BE2C (cell line): ENCODE results near the gene QPCTL.
"Not testable (repeated sequence)": the region's sequence is repeated elsewhere in the genome, so short reads cannot be mapped to it uniquely, and the experiment has no call there.

Experiments
- DNase-seq: peaks from one replicate; pipeline ENCODE4 v3.0.0-alpha.2; 2020
- H3K27me3 ChIP-seq: fragments of 250-450 bp; sonication (Bioruptor Pico); 2 replicates; pipeline ENCODE4 v1.5.1; 2020; ENCODE audit warnings: mild to moderate bottlenecking
- H3K36me3 ChIP-seq: fragments of 250-450 bp; sonication (Bioruptor Pico); 2 replicates; pipeline ENCODE4 v1.5.1; 2020; ENCODE audit warnings: mild to moderate bottlenecking
- H3K4me1 ChIP-seq: fragments of 250-450 bp; sonication (Bioruptor Pico); 2 replicates; pipeline ENCODE4 v1.5.1; 2020
- H3K4me3 ChIP-seq: 2 replicates; pipeline ENCODE4 v1.5.1; 2011; ENCODE audit warnings: low read depth, low read length
- H3K9me3 ChIP-seq: fragments of 250-450 bp; sonication (Bioruptor Pico); 2 replicates; pipeline ENCODE4 v1.5.1; 2020
- CTCF ChIP-seq: IDR thresholded peaks from 2 replicates; pipeline ENCODE4 v1.5.1; 2012; ENCODE audit warnings: mild to moderate bottlenecking, low read depth, low read length

The QPCTL gene

GRCh38 chr19:45717983-45718650, 25.7 kb downstream of the QPCTL start:
- Histone ChIP-seq H3K9me3 (no peaks in the 10 kb centered on the region), H3K4me3 (peak overlapping the region; percentile 87), H3K36me3 (peaks cover 8% of the 10 kb centered on the region), H3K4me1 (no peaks in the 10 kb centered on the region; the same call in 1 of the 2 replicates), H3K27me3 (no peaks in the 10 kb centered on the region)
- no peak for DNase-seq
- no peak for TF ChIP-seq CTCF

GRCh38 chr19:45720065-45720464, 27.6 kb downstream of the QPCTL start:
- H3K36me3 ChIP-seq = peaks cover 12% of the 10 kb centered on the region
- not testable (repeated sequence) for H3K4me1 ChIP-seq, H3K4me3 ChIP-seq, H3K9me3 ChIP-seq, H3K27me3 ChIP-seq, DNase-seq

- not testable (repeated sequence) for H3K9me3 ChIP-seq, DNase-seq, H3K4me3 ChIP-seq, H3K27me3 ChIP-seq, H3K36me3 ChIP-seq, H3K4me1 ChIP-seq
Measured at GRCh38 chr19:45728683-45729082, 36.2 kb downstream of the QPCTL start.

- DNase-seq = no peak
- H3K4me1 ChIP-seq = no peaks in the 10 kb centered on the region; the same call in 1 of the 2 replicates
- H3K9me3 ChIP-seq = no peaks in the 10 kb centered on the region
- H3K36me3 ChIP-seq = no peaks in the 10 kb centered on the region
- peak overlapping the region; percentile 92 for H3K4me3 ChIP-seq
- TF ChIP-seq CTCF = no peak
- H3K27me3 ChIP-seq = no peaks in the 10 kb centered on the region
Measured at GRCh38 chr19:45729800-45730290, 37.4 kb downstream of the QPCTL start.

GRCh38 chr19:45730368-45731288, 38.2 kb downstream of the QPCTL start, which contains the start of gene FBXO46:
FBXO46 (minus strand) TSS chr19:45730896; CDS start chr19:45713495, 17,401 bp downstream.
- H3K4me1 ChIP-seq = no peaks in the 10 kb centered on the region; the same call in 1 of the 2 replicates
- 0 out of 2 replicates have a peak, but pooled peaks have one; percentile 14 for TF ChIP-seq CTCF
- H3K27me3 ChIP-seq = no peaks in the 10 kb centered on the region
- H3K9me3 ChIP-seq = no peaks in the 10 kb centered on the region
- H3K4me3 ChIP-seq = peak within 1 kb of the TSS; percentile 92
- peak; percentile 99 for DNase-seq
- H3K36me3 ChIP-seq = no peaks in the 10 kb centered on the region

GRCh38 chr19:45733160-45733810, 40.8 kb downstream of the QPCTL start, which contains the start of gene MEIOSIN:
MEIOSIN (plus strand) TSS chr19:45733439; CDS start chr19:45735377, 1,938 bp downstream.
- Histone ChIP-seq H3K36me3 (no peaks in the 10 kb centered on the region), H3K4me1 (no peaks in the 10 kb centered on the region; the same call in 1 of the 2 replicates), H3K27me3 (no peaks in the 10 kb centered on the region), H3K9me3 (no peaks in the 10 kb centered on the region), H3K4me3 (no peak within 1 kb of the TSS)
- TF ChIP-seq CTCF = no peak
- no peak for DNase-seq
